NCI-H748 (cell line): ENCODE data around the gene DAP.
A peak's percentile ranks its signal among the peaks of the same experiment; 100 is the strongest.

Source experiments
- DNase-seq: peaks from one replicate; lab custom pipeline; 2025; ENCODE audit not compliant: unreplicated experiment; lab: John Stamatoyannopoulos, UW

Gene DAP

GRCh38 chr5:10695055-10695649, 65.9 kb downstream of the DAP start:
- peak; percentile 83 for DNase-seq

DNA sequence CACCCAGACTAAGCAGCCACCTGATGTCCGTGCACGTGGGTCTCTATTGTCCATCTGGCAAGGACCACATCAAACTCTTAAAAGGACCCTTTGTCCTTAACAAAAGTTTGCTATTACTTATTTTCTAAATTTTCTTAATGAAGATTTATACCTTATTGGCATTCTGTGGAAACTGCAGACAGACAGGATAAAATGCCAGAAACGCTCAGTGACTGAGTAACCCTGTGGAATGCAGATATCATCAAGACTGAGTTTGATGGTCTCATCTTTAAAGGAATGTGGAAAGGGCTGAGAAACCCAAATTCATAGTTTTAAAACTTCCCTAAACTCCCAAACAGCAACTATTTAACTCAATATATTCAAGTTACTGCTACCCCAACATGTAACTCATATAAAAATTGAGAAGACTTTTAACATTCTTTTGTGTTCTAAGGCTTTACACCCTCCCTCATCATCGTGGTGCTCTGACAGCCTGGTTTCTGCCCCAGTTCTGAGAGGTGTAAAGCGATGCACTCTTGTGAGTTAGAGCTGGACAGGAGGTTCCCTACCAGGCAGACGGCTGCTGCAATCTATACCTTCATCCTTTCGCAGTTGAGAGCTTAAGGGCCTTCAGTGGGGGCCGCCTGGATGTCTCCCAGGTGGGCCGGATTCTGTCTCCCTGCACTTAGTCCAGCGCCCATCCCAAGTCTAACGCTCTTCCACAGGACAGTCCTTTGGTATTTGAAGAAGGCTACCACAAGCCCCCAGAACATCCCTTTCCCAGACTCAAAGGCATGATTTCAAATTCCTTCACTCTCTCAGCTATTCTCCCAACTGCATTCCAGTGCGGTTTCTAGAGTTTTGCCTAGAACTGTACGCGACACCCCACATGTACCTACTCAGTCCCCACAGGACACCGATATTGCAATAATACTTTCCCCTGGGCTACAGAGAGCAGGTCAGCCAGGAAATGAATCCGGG, 68.9 kb downstream of the DAP start:
- no peak for DNase-seq

GRCh38 chr5:10690460-10691440, 70.3 kb downstream of the DAP start:
- no peak for DNase-seq

- DNase-seq, result peak; percentile 50
These were observed 71.5 kb downstream of the DAP start for GRCh38 chr5:10689391-10690081.

- DNase-seq, result no peak
These were observed 72.3 kb downstream of the DAP start for GRCh38 chr5:10688651-10689171.

- DNase-seq, result no peak
These were observed 74.1 kb downstream of the DAP start for GRCh38 chr5:10686890-10687289.

GRCh38 chr5:10685115-10685521, 75.9 kb downstream of the DAP start:
- no peak for DNase-seq

GRCh38 chr5:10684303-10685086, 76.5 kb downstream of the DAP start:
- no peak for DNase-seq

- no peak for DNase-seq
These were observed 78.1 kb downstream of the DAP start for GRCh38 chr5:10682801-10683525.

GRCh38 chr5:10681731-10682679, 79.0 kb downstream of the DAP start:
- DNase-seq, result no peak

GRCh38 chr5:10680876-10681481, 80.1 kb downstream of the DAP start:
- DNase-seq, result no peak

- DNase-seq, result no peak
These were observed 81.6 kb downstream of the DAP start for GRCh38 chr5:10679336-10679988.

DNA sequence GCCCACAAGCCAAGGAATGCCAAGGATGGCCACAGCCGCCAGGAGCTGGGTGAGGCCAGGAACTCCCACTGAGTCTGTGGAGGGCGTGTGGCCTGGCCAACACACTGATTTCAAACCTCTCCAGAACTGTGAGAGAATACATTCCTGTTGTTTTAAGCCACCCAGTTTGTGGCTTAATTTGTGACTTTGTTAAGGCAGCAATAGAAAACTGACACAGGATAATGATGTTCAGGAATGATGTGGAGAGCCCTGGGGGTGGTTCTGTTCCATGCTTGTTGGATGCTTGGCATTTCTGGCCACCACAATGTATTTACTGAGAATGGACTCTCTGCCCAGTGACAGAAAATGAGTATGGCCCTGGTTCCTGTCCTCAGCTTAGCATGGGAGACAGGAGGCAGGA, 82.8 kb downstream of the DAP start:
- DNase-seq, result no peak

DNA sequence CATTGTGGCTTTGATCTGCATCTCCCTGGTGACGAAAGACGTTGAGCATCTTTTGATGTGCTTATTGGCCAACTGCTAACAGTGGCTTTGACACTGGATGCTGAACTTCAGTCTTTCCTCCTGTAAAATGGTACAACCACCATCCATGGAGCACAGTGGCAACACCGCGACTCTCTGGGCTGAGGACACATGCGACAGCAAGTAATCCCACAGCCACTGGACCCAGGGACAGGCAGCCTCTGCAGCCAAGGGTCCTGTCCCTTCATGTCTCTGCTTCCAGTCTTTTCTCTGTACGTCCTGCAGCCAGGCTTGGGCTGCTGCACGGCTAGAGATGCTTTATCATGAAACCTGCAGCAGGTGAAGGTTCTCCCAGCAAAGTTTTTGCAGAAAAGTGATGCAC, 83.5 kb downstream of the DAP start:
- DNase-seq, result no peak

GRCh38 chr5:10676946-10677345, 84.1 kb downstream of the DAP start:
- no peak for DNase-seq

GRCh38 chr5:10676224-10676623, 84.8 kb downstream of the DAP start:
- DNase-seq, result no peak

DNA sequence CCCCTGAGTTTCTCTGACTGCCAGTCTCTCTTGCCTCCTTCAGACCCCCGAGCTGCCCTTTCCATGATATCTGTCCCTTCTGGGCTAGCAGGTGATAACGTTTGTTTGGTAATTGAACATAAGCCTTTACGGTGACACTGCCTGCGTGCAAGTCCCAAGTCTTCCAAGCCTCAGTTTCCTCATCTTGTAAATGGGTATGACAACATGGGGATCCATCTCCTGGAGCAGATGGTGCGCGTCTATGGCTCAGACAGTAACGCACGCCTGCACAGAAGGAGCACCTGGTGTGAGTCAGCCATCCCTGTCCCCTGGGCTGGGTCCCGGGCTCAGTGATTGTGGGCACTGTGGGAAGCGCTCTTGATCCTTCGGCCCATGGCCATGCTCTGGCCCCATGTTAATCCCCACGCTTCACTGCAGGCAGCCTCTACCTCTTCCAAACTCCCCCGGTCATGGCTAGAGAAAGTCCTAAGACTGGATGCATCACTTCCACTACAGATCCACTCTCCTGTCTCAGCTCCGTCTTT, 85.8 kb downstream of the DAP start:
- no peak for DNase-seq
